Coronary artery (tissue), 2 donors: ENCODE data around the gene CHST1.

Experiments
- DNase-seq: peaks from one replicate; pipeline ENCODE4 v3.0.0-alpha.2; 2017; ENCODE audit warnings: low spot score
- H3K27ac ChIP-seq, 2 donors: fragments of 200-600 bp; sonication (generic); one replicate each; pipeline ENCODE4 v1.5.1; 2016 to 2019
- H3K4me3 ChIP-seq: fragments of 200-600 bp; sonication (generic); 2 replicates; pipeline ENCODE4 v1.5.1; 2016; ENCODE audit warnings: mild to moderate bottlenecking, moderate library complexity
- CTCF ChIP-seq: fragments of 200-600 bp; sonication (generic); IDR thresholded peaks from one replicate; pipeline ENCODE4 v1.5.1; 2019; ENCODE audit warnings: antibody characterized with exemption

Gene CHST1

GRCh38 chr11:45625611-45626010 lies 39.8 kb downstream of the CHST1 start:
- DNase-seq: no peak
- no peak for TF ChIP-seq CTCF
- H3K4me3 ChIP-seq: no peak overlapping the region
- H3K27ac ChIP-seq: no peak overlapping the region

DNA sequence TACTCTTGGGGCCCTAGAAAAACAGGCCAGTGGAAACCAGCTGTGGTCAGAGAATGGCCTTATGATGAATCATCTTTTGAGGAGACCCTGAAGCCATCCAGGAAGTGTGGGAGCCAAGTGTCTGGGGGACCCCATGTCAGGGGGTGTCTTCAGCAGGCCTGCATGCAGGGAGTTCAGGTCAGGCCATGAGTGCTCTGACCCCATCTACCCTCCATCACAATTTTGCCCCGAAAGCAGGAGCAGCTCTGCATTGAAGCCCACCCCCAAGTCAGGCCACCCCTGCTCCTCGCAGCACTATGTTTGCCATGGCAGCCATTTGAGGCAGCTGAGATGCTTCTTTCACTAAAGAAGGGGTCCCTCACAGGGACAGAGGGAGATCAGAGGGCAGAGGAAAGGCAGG lies 41.3 kb downstream of the CHST1 start:
- no peak for DNase-seq
- H3K4me3 ChIP-seq: no peak overlapping the region
- no peak for TF ChIP-seq CTCF
- no peak overlapping the region for H3K27ac ChIP-seq

DNA sequence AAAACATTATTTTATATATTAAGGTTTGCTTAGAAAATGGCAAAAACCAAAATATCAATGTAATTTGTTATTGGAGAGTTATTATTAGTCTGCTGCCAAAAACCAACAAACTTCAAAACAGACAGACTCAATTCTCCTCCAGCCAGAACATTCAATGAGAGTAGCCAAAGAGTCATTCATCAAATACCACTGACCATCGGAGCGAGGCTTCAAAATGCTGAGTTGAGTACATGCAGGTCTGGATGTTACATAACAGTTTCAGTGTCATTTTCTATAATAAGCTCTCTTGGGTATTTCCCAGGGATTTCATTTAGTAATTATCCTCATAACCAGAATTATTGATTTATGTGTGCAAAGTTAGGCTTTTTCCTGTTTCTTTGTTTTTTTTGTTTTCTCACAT lies 42.6 kb downstream of the CHST1 start:
- no peak for TF ChIP-seq CTCF
- no peak for DNase-seq
- H3K27ac ChIP-seq: no peak overlapping the region
- no peak overlapping the region for H3K4me3 ChIP-seq

- Histone ChIP-seq H3K4me3 (no peak overlapping the region), H3K27ac (no peak overlapping the region)
- TF ChIP-seq CTCF: no peak
- DNase-seq: no peak
Measured at GRCh38 chr11:45622283-45622682, 43.1 kb downstream of the CHST1 start.

- no peak for DNase-seq
- H3K4me3 ChIP-seq: no peak overlapping the region
- H3K27ac ChIP-seq: no peak overlapping the region
- no peak for TF ChIP-seq CTCF
Measured at GRCh38 chr11:45621588-45621987, 43.8 kb downstream of the CHST1 start.

DNA sequence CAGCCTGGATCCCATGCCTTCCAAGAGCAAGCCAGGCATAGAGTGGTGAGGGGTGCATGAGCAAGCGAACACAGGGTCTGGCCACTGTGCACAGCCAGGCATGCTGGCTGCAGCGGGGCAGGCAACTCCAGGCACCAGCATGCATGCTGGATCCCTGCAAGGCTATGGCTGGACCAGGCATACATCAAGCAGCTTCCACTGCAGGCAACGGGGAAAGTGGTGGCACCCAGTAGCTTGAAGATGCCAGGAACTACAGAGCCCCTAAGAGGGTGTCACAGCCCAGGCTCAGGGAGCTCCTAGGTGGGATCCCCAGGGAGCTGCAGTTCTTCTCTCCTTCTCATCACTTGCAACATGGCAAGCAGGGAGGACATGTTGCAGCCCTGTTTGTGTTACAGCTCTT lies 45.2 kb downstream of the CHST1 start:
- Histone ChIP-seq H3K4me3 (no peak overlapping the region), H3K27ac (no peak overlapping the region)
- no peak for DNase-seq
- no peak for TF ChIP-seq CTCF

DNA sequence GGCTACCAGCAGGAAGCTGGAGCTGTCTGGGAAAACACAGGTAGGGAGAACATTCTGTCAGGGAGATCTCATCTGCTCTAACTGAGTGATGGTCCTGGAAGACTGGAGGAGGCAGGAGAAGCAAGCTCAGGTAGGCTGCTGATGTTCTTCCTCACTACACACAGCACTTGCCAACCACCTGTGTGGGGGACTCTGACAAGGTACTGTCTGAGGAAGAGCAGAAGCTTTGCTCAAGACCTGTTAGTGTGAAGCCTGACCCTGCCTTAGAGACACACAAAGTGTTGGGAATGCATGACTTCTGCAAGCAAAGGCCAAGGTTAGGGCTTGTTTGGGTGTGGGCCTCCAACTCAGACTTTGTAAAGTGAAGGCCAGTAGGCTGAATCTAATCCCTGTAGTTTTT lies 46.5 kb downstream of the CHST1 start:
- Histone ChIP-seq H3K4me3 (no peak overlapping the region), H3K27ac (no peak overlapping the region)
- no peak for DNase-seq
- TF ChIP-seq CTCF: no peak
